NCI-H2171 (cell line): ENCODE results near the gene CSRP2.

Source experiments
- DNase-seq: peaks from one replicate; lab custom pipeline; 2025; lab: John Stamatoyannopoulos, UW

Gene CSRP2

GRCh38 chr12:76878899-76879709 lies at the start of gene CSRP2:
Gene CSRP2 (minus strand): TSS chr12:76879019. CDS start chr12:76866260, 12,759 bp downstream.
- DNase-seq: peak; percentile 86

GRCh38 chr12:76927170-76927784 lies 48.5 kb upstream of the CSRP2 start:
- peak; percentile 84 for DNase-seq

DNA sequence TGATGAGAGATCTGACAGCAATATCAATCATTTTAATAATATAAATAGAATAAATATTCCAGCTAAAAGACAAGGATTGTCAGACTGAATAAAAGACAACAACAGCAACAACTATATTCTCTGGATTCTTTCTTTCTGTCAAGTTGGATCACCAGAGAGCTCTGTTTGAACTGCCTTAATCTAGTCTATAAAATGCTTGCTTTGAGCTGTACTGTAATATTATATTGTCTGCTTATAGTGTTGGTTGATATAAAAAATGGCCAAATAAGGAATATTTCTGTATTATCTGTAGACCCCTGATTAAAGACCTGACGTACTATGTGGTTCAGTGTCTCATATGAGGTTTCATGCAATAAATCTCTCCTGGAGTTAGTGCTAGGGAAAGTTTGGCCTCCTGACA lies 46.3 kb upstream of the CSRP2 start:
- DNase-seq: no peak

GRCh38 chr12:76922866-76923265 lies 44.0 kb upstream of the CSRP2 start:
- no peak for DNase-seq

GRCh38 chr12:76921891-76922664 lies 43.3 kb upstream of the CSRP2 start:
- no peak for DNase-seq

- no peak for DNase-seq
Measured at GRCh38 chr12:76921100-76921471, 42.3 kb upstream of the CSRP2 start.

GRCh38 chr12:76920172-76921099 lies 41.6 kb upstream of the CSRP2 start:
- no peak for DNase-seq

GRCh38 chr12:76919383-76920171 lies 40.8 kb upstream of the CSRP2 start:
- DNase-seq: peak; percentile 9

GRCh38 chr12:76916170-76916540 lies 37.3 kb upstream of the CSRP2 start:
- DNase-seq: no peak

DNA sequence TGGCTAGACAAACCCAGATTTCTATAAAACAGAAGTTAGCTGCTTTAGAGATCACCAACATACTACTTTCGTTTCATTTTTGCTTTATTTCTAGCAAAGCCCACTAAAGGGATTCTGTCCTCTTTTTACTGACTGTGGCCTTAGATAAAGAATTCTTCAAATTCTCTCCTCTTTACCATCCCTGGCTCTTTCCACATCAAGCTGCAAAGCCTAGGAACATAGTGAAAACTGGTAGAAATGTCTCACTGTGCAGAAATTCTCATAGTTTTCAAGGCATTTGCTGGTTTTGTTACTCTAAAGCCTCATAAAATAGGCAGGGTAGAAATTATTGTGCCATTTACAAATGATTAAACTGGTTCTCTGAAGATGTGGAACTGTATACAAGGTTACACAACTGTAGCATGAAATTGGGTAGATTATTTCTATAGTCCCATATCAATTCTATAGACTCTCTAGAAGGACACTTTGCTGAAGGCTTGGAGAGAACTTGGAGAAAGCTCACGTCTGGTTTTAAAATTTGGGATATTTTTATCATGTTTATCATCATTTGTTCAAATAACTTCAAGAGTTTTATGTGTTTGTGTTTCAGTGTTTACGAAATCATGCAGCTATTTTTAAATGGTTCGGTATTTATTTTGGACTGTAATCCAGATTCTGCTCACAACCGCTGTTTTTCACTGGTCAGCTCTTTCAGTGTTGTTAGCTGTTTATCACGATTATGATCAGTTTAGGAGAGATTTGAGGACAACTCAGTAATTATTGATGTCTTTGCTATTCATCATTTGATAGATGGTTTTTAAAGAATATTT lies 36.7 kb upstream of the CSRP2 start:
- DNase-seq: no peak

DNA sequence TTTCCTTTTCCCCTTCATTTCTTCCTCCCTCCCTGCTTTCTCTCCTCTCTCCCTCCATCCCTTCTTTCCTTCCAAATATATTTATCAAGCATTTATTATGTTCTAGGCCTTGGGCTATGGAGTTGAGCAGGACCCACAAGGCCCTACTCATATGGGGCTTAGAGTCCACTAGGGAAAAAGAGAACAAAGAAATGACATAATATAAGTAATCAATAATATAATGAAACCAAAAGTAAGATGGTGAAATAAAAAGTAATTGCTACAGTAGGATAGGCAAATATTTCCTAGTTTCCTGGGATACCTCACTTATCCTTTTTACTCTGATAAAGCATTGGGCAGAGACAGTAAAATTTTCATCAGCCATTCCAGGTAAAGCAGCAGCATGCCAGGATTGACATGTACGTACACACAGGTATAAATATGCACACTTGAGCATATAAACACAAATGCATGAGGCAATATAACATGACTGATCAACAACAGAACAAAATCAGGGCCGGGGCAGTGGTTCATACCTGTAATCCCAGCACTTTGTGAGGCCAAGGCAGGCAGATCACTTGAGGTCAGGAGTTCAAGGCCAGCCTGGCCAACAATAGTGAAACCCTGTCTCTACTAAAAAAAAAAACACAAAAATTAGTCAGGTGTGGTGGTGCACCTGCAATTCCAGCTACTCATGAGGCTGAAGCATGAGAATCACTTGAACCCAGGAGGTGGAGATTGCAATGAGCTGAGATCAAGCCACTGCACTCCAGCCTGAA lies 35.5 kb upstream of the CSRP2 start:
- no peak for DNase-seq

GRCh38 chr12:76909290-76909689 lies 30.5 kb upstream of the CSRP2 start:
- no peak for DNase-seq

- no peak for DNase-seq
Measured at GRCh38 chr12:76908303-76909017, 29.6 kb upstream of the CSRP2 start.

GRCh38 chr12:76901628-76902380 lies 23.0 kb upstream of the CSRP2 start:
- DNase-seq: no peak

- no peak for DNase-seq
Measured at GRCh38 chr12:76899522-76899921, 20.7 kb upstream of the CSRP2 start.

GRCh38 chr12:76898442-76898841 lies 19.6 kb upstream of the CSRP2 start:
- no peak for DNase-seq

DNA sequence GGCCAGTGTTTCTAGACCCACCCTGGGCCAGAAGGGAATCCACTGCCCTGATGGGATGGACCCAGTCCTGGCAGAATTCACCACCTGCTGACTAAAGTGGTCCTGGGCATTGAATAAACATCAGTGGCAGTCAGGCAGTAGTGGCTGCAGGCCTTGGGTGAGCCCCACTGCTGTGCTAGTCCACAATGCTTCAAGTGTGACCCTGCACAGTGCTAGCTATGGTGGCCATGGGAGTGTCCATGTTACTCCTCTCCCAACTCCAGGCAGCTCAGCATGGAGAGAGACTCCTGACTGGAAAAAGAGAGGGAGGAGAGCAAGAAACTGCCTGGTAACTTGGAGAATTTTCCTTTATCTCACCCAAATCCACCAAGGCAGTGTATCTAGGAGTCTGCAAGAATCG lies 17.5 kb upstream of the CSRP2 start:
- no peak for DNase-seq

GRCh38 chr12:76895796-76896195 lies 17.0 kb upstream of the CSRP2 start:
- no peak for DNase-seq
